Astrocyte of the spinal cord (primary cell): ENCODE measurements around the gene GALNT13.

Experiments
- DNase-seq: peaks from one replicate; pipeline ENCODE4 v3.0.0; 2011; ENCODE audit warnings: low read depth, low spot score
- H3K4me3 ChIP-seq: 2 replicates; pipeline ENCODE4 v1.5.1; 2011; ENCODE audit warnings: low read depth, mild to moderate bottlenecking, low read length, moderate library complexity
- CTCF ChIP-seq: IDR thresholded peaks from 2 replicates; pipeline ENCODE4 v1.5.1; 2012; ENCODE audit warnings: low read depth, mild to moderate bottlenecking, low read length, inconsistent platforms
- in situ Hi-C: cut with HindIII; loops from 2 replicates; pipeline ENCODE4 v1.10.0; 2017; ENCODE audit warnings: low sequenced_read_pairs

GALNT13 gene

GRCh38 chr2:154130821-154131220 lies 259.1 kb downstream of the GALNT13 start:
- no peak for DNase-seq
- no peak overlapping the region for H3K4me3 ChIP-seq
- no peak for TF ChIP-seq CTCF
- in situ Hi-C loops, result no loop called here

GRCh38 chr2:154132827-154133226 lies 261.1 kb downstream of the GALNT13 start:
- H3K4me3 ChIP-seq, result no peak overlapping the region
- DNase-seq, result no peak
- no peak for TF ChIP-seq CTCF
- in situ Hi-C loops, result no loop called here

- in situ Hi-C loops, result no loop called here
- no peak for TF ChIP-seq CTCF
- H3K4me3 ChIP-seq, result no peak overlapping the region
- DNase-seq, result no peak
Measured at GRCh38 chr2:154133823-154134222, 262.1 kb downstream of the GALNT13 start.

DNA sequence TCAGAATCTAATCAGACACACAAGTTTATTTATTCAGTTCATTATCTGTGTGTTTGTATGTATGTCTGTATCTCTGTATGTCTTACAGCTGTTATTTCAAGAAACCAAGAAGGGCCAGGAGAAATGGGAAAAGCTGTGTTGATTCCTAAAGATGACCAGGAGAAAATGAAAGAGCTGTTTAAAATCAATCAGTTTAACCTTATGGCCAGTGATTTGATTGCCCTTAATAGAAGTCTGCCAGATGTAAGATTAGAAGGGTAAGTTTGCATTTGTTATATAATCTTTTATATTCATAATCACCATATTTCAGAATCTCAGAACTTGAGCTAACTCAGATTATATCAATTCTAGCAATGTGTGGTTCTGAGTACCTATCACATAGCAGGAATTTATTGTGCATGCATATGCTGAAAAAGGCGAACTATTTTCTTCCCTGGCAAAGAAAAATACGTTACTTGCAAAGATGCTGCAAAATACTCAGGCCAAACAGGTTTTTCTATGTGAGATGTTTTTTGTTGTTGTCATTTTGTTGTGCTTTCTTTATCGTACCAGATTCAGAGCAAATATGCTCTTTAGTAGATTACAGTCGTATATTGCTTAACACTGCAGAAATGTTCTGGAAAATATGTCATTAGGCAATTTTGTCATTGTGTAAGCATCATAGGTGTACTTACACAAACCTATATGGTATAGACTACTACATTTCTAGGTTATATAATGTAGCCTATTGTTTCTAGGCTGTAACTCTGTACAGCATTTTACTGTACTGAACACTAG lies 268.7 kb downstream of the GALNT13 start:
- H3K4me3 ChIP-seq, result no peak overlapping the region
- no peak for DNase-seq
- in situ Hi-C loops, result no loop called here
- TF ChIP-seq CTCF, result no peak

GRCh38 chr2:154142480-154142879 lies 270.8 kb downstream of the GALNT13 start:
- DNase-seq, result no peak

DNA sequence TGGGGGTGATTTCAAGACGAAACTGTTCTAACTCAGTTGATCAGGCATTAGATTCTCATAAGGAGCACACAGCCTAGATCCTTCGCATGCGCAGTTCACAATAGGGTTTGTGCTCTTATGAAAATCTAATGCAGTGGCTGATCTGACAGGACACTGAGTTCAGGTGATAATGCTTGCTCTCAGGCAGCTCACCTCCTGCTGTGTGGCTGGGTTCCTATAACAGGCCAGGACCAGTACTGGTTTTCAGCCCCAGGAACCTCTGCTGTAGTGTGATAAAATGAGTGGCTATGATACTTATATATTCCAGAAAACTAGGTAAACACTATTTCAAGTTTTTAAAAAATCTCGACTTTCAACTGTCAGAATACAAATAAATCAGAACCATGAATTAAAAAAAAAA lies 271.4 kb downstream of the GALNT13 start:
- in situ Hi-C loops, result no loop called here
- H3K4me3 ChIP-seq, result no peak overlapping the region
- no peak for TF ChIP-seq CTCF
- DNase-seq, result no peak

More at GRCh38 chr2:154142480-154142879, 270.8 kb downstream of the GALNT13 start:
- no peak for TF ChIP-seq CTCF
- in situ Hi-C loops, result no loop called here
- no peak overlapping the region for H3K4me3 ChIP-seq
